ENCODE measurements around the gene ZFHX3.

Gene ZFHX3

GRCh38 chr16:72972878-72973571 is 74.9 kb downstream of the ZFHX3 start:
- DNase-seq = no peak

- DNase-seq = no peak
Observed at GRCh38 chr16:72971370-72971769, 76.6 kb downstream of the ZFHX3 start.

GRCh38 chr16:72970656-72971055 is 77.3 kb downstream of the ZFHX3 start:
- DNase-seq = no peak

- DNase-seq = no peak
Observed at GRCh38 chr16:72969812-72970211, 78.1 kb downstream of the ZFHX3 start.

- DNase-seq = no peak
Observed at GRCh38 chr16:72969146-72969545, 78.8 kb downstream of the ZFHX3 start.

- DNase-seq = no peak
Observed at GRCh38 chr16:72967941-72968340, 80.0 kb downstream of the ZFHX3 start.

GRCh38 chr16:72963533-72964315 is 84.2 kb downstream of the ZFHX3 start:
- DNase-seq = no peak

- no peak for DNase-seq
Observed at GRCh38 chr16:72962347-72962746, 85.6 kb downstream of the ZFHX3 start.

- DNase-seq = no peak
Observed at GRCh38 chr16:72961863-72962262, 86.1 kb downstream of the ZFHX3 start.

GRCh38 chr16:72961115-72961832 is 86.7 kb downstream of the ZFHX3 start:
- DNase-seq = no peak

- no peak for DNase-seq
Observed at GRCh38 chr16:72960101-72960500, 87.8 kb downstream of the ZFHX3 start.

GRCh38 chr16:72959301-72959996 is 88.5 kb downstream of the ZFHX3 start:
- DNase-seq = no peak

GRCh38 chr16:72958522-72959076 is 89.3 kb downstream of the ZFHX3 start:
- DNase-seq = no peak

GRCh38 chr16:72957303-72958277 is 90.3 kb downstream of the ZFHX3 start:
- no peak for DNase-seq

- DNase-seq = no peak
Observed at GRCh38 chr16:72956124-72957064, 91.5 kb downstream of the ZFHX3 start.

- no peak for DNase-seq
Observed at GRCh38 chr16:72952811-72953271, 95.1 kb downstream of the ZFHX3 start.

GRCh38 chr16:72952404-72952803 is 95.5 kb downstream of the ZFHX3 start:
- no peak for DNase-seq

- no peak for DNase-seq
Observed at GRCh38 chr16:72951916-72952315, 96.0 kb downstream of the ZFHX3 start.

- DNase-seq = no peak
Observed at GRCh38 chr16:72950669-72951068, 97.3 kb downstream of the ZFHX3 start.

GRCh38 chr16:72948238-72948829 is 99.6 kb downstream of the ZFHX3 start:
- DNase-seq = no peak
